ENCODE results near the gene NIPSNAP2.
"Not testable (repeated sequence)": the region's sequence is repeated elsewhere in the genome, so short reads cannot be mapped to it uniquely, and the experiment has no call there.

The NIPSNAP2 gene

GRCh38 chr7:56047446-56048116, 83.2 kb downstream of the NIPSNAP2 start:
- not testable (repeated sequence) for DNase-seq (ENCODE audit: low read depth)

- DNase-seq (ENCODE audit: low read depth) = no peak
Measured at GRCh38 chr7:56048245-56048644, 83.9 kb downstream of the NIPSNAP2 start.

GRCh38 chr7:56048763-56049162, 84.4 kb downstream of the NIPSNAP2 start:
- not testable (repeated sequence) for DNase-seq (ENCODE audit: low read depth)

Data from GM04503 (cell line).